Measurements from ENCODE around the gene P2RX1.
A peak's percentile ranks its signal among the peaks of the same experiment; 100 is the strongest.

P2RX1 gene

DNA sequence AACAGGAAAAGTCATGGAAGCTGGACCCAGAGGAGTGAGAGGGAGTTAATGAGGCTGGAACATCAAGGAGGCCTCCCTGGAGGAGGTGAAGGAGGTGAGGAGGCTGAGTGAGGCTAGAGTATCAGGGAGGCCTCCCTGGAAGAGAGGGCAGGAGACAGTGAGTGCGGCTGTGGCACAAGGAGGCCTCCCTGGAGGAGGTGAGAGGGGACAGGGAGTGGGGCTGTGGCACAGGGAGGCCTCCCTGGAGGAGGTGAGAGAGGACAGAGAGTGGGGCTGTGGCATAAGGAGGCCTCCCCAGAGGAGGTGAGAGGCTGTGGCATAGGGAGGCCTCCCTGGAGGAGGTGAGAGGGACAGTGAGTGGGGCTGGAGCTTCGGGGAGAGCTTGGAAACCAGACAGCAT, 28.9 kb downstream of the P2RX1 start:
- Histone ChIP-seq H3K27me3 (peaks cover 5% of the 10 kb centered on the region), H3K9me3 (no peaks in the 10 kb centered on the region), H3K36me3 (peaks cover 31% of the 10 kb centered on the region), H3K27ac (peak overlapping the region; percentile 95), H3K4me3 (ENCODE audit: low read depth in 1 of 2, low read length in 1 of 2) (peak overlapping the region; percentile 49 to 64), H3K4me1 (ENCODE audit: control insufficient read depth in 1 of 2, insufficient read depth in 1 of 2, low read depth in 1 of 2, low read length in 1 of 2) (peaks cover 47 to 75% of the 10 kb centered on the region in 2 experiments)
- no peak for TF ChIP-seq CTCF (IDR thresholded peaks at IDR 0.05)

DNA sequence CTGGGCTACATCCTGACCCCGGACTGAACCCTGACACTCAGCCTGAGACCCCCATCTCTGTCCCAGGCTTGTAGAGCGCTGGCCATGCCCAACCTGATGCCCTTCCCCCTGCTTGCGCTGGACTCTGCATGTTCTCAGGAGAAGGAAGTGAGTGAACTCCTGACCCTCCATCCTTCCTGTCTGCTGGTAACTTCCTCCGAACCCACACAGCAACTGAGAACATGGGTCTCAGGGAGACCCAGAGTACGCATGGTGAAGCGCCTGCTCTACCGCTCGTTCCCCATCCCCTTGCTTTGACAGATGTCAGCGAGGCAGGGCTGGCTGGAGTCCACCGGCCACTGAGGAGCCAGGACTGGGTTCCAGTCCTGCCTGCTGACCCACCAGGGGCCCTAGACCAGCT, 29.5 kb downstream of the P2RX1 start:
- Histone ChIP-seq H3K27ac (peak overlapping the region; percentile 95), H3K4me3 (ENCODE audit: low read depth in 1 of 2, low read length in 1 of 2) (peak overlapping the region; percentile 49 to 64), H3K9me3 (no peaks in the 10 kb centered on the region), H3K27me3 (peaks cover 4% of the 10 kb centered on the region), H3K4me1 (ENCODE audit: control insufficient read depth in 1 of 2, insufficient read depth in 1 of 2, low read depth in 1 of 2, low read length in 1 of 2) (peaks cover 42 to 69% of the 10 kb centered on the region in 2 experiments), H3K36me3 (peaks cover 37% of the 10 kb centered on the region)
- no peak for TF ChIP-seq CTCF (IDR thresholded peaks at IDR 0.05)

DNA sequence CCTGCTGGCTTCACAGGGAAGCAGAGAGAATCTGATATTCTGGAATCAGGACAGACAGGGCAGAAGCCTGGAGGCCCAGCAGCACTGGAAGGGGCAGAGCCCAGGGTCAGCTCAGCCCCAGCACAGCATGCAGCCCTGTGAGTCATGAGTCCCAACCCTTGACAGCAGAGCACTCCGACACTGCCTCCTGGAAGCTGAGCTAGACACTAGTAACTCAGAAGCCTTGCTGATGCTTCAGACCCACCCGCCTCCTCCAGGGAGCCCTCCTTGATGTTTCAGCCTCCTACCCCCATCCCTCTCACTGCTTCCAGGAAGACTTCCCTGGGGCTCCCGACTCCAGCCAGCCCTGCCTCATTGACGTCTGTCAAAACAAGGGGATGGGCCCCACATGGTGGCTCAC, 30.3 kb downstream of the P2RX1 start:
- Histone ChIP-seq H3K36me3 (peaks cover 42% of the 10 kb centered on the region), H3K4me3 (ENCODE audit: low read depth in 1 of 2, low read length in 1 of 2) (peak overlapping the region in 1 of 2 experiments; percentile 64), H3K27me3 (no peaks in the 10 kb centered on the region), H3K4me1 (ENCODE audit: control insufficient read depth in 1 of 2, insufficient read depth in 1 of 2, low read depth in 1 of 2, low read length in 1 of 2) (peaks cover 34 to 61% of the 10 kb centered on the region in 2 experiments), H3K9me3 (no peaks in the 10 kb centered on the region), H3K27ac (peak overlapping the region; percentile 95)
- TF ChIP-seq CTCF (IDR thresholded peaks at IDR 0.05), result no peak

DNA sequence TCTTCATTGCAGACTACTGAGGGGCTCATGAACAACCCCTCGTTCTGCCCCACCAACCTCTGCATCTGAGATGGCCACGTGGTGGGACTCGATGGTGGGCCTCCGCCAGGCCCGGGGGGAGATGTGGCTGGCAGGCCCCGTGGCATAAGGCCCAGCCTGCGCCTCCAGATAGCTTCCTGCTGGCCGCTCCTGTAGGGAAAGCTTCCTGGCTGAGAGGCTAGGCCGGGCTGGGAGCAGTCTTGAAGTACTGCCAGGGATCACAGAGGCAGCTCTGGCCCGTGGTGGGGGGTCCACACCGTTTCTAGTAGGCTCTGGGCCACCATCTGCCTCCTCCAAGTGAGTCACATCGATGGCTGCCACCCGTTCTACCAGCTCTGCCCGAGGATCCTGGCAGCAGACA, 31.0 kb downstream of the P2RX1 start:
- no peak for TF ChIP-seq CTCF (IDR thresholded peaks at IDR 0.05)
- peaks cover 34 to 54% of the 10 kb centered on the region in 2 experiments for H3K4me1 ChIP-seq (ENCODE audit: control insufficient read depth in 1 of 2, insufficient read depth in 1 of 2, low read depth in 1 of 2, low read length in 1 of 2)

DNA sequence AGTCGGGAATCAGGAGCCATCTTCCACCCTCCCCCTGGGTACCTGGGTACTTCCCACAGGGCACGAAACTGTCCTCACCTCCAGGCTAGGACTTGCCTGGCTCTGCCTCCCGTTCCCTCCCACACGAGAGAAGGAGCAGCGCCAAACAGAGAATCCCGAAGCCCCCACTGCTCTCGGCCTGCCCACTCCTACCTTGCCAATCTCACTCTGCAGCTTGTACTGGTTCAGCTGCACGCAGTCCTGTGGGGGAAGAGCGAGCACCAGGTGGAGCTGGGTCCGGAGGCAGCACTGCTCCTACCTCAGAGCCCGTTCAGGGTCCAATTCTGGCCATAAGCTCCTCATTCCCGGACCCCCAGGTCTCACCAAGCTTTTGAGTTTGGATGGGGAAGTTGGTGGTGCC, 32.1 kb downstream of the P2RX1 start:
- H3K36me3 ChIP-seq, result peaks cover 53% of the 10 kb centered on the region
- peaks cover 34 to 44% of the 10 kb centered on the region in 2 experiments for H3K4me1 ChIP-seq (ENCODE audit: control insufficient read depth in 1 of 2, insufficient read depth in 1 of 2, low read depth in 1 of 2, low read length in 1 of 2)
- no peak overlapping the region for H3K4me3 ChIP-seq (ENCODE audit: low read depth in 1 of 2, low read length in 1 of 2)
- H3K27me3 ChIP-seq, result no peaks in the 10 kb centered on the region
- H3K27ac ChIP-seq, result no peak overlapping the region
- no peak for TF ChIP-seq CTCF (IDR thresholded peaks at IDR 0.05)
- no peaks in the 10 kb centered on the region for H3K9me3 ChIP-seq

More for the DNA sequence above, 31.0 kb downstream of the P2RX1 start:
- Histone ChIP-seq H3K36me3 (peaks cover 42% of the 10 kb centered on the region), H3K9me3 (no peaks in the 10 kb centered on the region), H3K27ac (peak overlapping the region; percentile 95), H3K4me3 (ENCODE audit: low read depth in 1 of 2, low read length in 1 of 2) (no peak overlapping the region), H3K27me3 (no peaks in the 10 kb centered on the region)

GRCh38 chr17:3882276-3882675, 34.0 kb downstream of the P2RX1 start:
- Histone ChIP-seq H3K4me1 (ENCODE audit: control insufficient read depth in 1 of 2, insufficient read depth in 1 of 2, low read depth in 1 of 2, low read length in 1 of 2) (peaks cover 22 to 26% of the 10 kb centered on the region in 2 experiments), H3K27ac (no peak overlapping the region), H3K27me3 (no peaks in the 10 kb centered on the region), H3K4me3 (ENCODE audit: low read depth in 1 of 2, low read length in 1 of 2) (no peak overlapping the region), H3K36me3 (peaks cover 62% of the 10 kb centered on the region), H3K9me3 (no peaks in the 10 kb centered on the region)
- TF ChIP-seq CTCF (IDR thresholded peaks at IDR 0.05), result no peak

Measured in neutrophil (primary cell).